Parathyroid adenoma (tissue), 2 donors: ENCODE measurements around the gene TSC22D3.

Source experiments
- H2AFZ ChIP-seq: fragments of 300-600 bp; sonication (generic); one replicate; pipeline ENCODE4 v1.7.0; 2017; ENCODE audit warnings: antibody characterized with exemption, mild to moderate bottlenecking
- H3K27ac ChIP-seq: fragments of 300-600 bp; sonication (generic); one replicate; pipeline ENCODE4 v1.7.0; 2017
- H3K27me3 ChIP-seq: fragments of 300-600 bp; sonication (generic); one replicate; pipeline ENCODE4 v1.7.0; 2017; ENCODE audit warnings: low read length; ENCODE audit not compliant: control insufficient read depth, insufficient read depth
- H3K36me3 ChIP-seq: fragments of 300-600 bp; sonication (generic); one replicate; pipeline ENCODE4 v1.7.0; 2017; ENCODE audit warnings: low read length; ENCODE audit not compliant: control insufficient read depth, insufficient read depth
- H3K4me1 ChIP-seq: fragments of 300-600 bp; sonication (generic); one replicate; pipeline ENCODE4 v1.7.0; 2017; ENCODE audit warnings: control low read depth
- H3K4me2 ChIP-seq: fragments of 300-600 bp; sonication (generic); one replicate; pipeline ENCODE4 v1.7.0; 2017; ENCODE audit warnings: low read length
- H3K4me3 ChIP-seq: fragments of 300-600 bp; sonication (generic); one replicate; pipeline ENCODE4 v1.7.0; 2017; ENCODE audit warnings: low read depth, low read length
- H3K79me2 ChIP-seq: fragments of 300-600 bp; sonication (generic); one replicate; pipeline ENCODE4 v1.7.0; 2017; ENCODE audit warnings: control low read depth
- H3K9ac ChIP-seq: fragments of 300-600 bp; sonication (generic); one replicate; pipeline ENCODE4 v1.7.0; 2017; ENCODE audit warnings: mild to moderate bottlenecking
- H3K9me3 ChIP-seq: fragments of 300-600 bp; sonication (generic); one replicate; pipeline ENCODE4 v1.7.0; 2017; ENCODE audit warnings: low read length; ENCODE audit not compliant: control insufficient read depth
- CTCF ChIP-seq: fragments of 300-600 bp; sonication (generic); IDR thresholded peaks from one replicate; pipeline ENCODE4 v1.7.0; 2017; ENCODE audit warnings: antibody characterized with exemption, mild to moderate bottlenecking
- donor health status: primary hyperparathyroidism.

TSC22D3 gene

GRCh38 chrX:107776649-107777535 lies 1.3 kb upstream of the TSC22D3 start:
- Histone ChIP-seq H3K4me1 (no peaks in the 10 kb centered on the region), H3K27me3 (no peaks in the 10 kb centered on the region), H3K4me3 (peak overlapping the region; percentile 65), H2AFZ (peak overlapping the region; percentile 76), H3K36me3 (no peaks in the 10 kb centered on the region), H3K27ac (peak overlapping the region; percentile 57), H3K4me2 (peak overlapping the region; percentile 84), H3K9me3 (no peaks in the 10 kb centered on the region), H3K9ac (no peak overlapping the region), H3K79me2 (no peaks in the 10 kb centered on the region)
- peak; percentile 67 for TF ChIP-seq CTCF

- peak overlapping the region; percentile 84 for H3K4me2 ChIP-seq
- H3K27ac ChIP-seq, result peak overlapping the region; percentile 57
- no peak for TF ChIP-seq CTCF
- no peaks in the 10 kb centered on the region for H3K79me2 ChIP-seq
- H3K4me3 ChIP-seq, result peak overlapping the region; percentile 65
- H3K36me3 ChIP-seq, result no peaks in the 10 kb centered on the region
- H3K4me1 ChIP-seq, result no peaks in the 10 kb centered on the region
- H2AFZ ChIP-seq, result peak overlapping the region; percentile 76
- no peaks in the 10 kb centered on the region for H3K27me3 ChIP-seq
- no peaks in the 10 kb centered on the region for H3K9me3 ChIP-seq
- H3K9ac ChIP-seq, result no peak overlapping the region
Observed at GRCh38 chrX:107775000-107775733, 420 bp downstream of the TSC22D3 start.

- no peaks in the 10 kb centered on the region for H3K79me2 ChIP-seq
- H3K27me3 ChIP-seq, result no peaks in the 10 kb centered on the region
- no peaks in the 10 kb centered on the region for H3K4me1 ChIP-seq
- no peaks in the 10 kb centered on the region for H3K9me3 ChIP-seq
- TF ChIP-seq CTCF, result no peak
- H3K4me2 ChIP-seq, result peak overlapping the region; percentile 84
- no peak overlapping the region for H3K9ac ChIP-seq
- H2AFZ ChIP-seq, result peak overlapping the region; percentile 22
- H3K27ac ChIP-seq, result no peak overlapping the region
- H3K36me3 ChIP-seq, result no peaks in the 10 kb centered on the region
- H3K4me3 ChIP-seq, result peak overlapping the region; percentile 65
Observed at GRCh38 chrX:107773906-107774435, 1.6 kb downstream of the TSC22D3 start.

GRCh38 chrX:107773206-107773605 lies 2.4 kb downstream of the TSC22D3 start:
- H3K27ac ChIP-seq, result no peak overlapping the region

More at GRCh38 chrX:107773206-107773605, 2.4 kb downstream of the TSC22D3 start:
- H3K36me3 ChIP-seq, result no peaks in the 10 kb centered on the region
- H2AFZ ChIP-seq, result no peak overlapping the region
- H3K79me2 ChIP-seq, result no peaks in the 10 kb centered on the region
- no peaks in the 10 kb centered on the region for H3K9me3 ChIP-seq
- no peak overlapping the region for H3K9ac ChIP-seq
- no peaks in the 10 kb centered on the region for H3K27me3 ChIP-seq
- peak overlapping the region; percentile 65 for H3K4me3 ChIP-seq
- TF ChIP-seq CTCF, result no peak
- H3K4me1 ChIP-seq, result no peaks in the 10 kb centered on the region
- peak overlapping the region; percentile 84 for H3K4me2 ChIP-seq
